22Rv1 (cell line): ENCODE measurements around the gene FAM227B.

Experiments used
- H3K27ac ChIP-seq: fragments of 450-650 bp; 2 replicates; pipeline ENCODE4 v1.5.1; 2017
- ZFX ChIP-seq: fragments of 450-650 bp; IDR thresholded peaks from 2 replicates; pipeline ENCODE4 v1.6.1; 2017; ENCODE audit warnings: antibody characterized with exemption, borderline replicate concordance
- TF ChIP-seq, protein P1 (sequence below): fragments of 450-650 bp; IDR thresholded peaks from 2 replicates; pipeline ENCODE4 v1.5.1; 2017; ENCODE audit warnings: mild to moderate bottlenecking

FAM227B gene

DNA sequence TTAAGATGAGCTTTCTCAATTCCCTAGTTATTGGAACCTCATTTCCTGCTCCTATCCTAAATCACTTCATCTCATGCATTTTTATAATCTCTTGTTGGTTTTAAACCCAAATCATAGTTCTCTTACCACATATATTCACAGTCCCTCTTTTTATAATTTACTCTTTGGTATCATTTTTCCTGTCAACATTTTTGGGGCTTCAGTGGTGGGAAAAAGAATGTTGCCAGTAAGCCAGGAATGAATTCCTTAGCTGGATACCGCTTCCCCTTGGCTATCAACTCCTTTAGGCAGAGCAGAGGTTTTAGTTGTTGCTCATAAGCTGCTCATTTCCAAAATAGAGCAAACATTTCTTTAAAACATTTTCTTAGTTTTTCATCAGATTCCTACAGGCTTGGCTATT is 338.3 kb downstream of the FAM227B start:
- no peak for TF ChIP-seq ZFX
- TF ChIP-seq, protein P1, sequence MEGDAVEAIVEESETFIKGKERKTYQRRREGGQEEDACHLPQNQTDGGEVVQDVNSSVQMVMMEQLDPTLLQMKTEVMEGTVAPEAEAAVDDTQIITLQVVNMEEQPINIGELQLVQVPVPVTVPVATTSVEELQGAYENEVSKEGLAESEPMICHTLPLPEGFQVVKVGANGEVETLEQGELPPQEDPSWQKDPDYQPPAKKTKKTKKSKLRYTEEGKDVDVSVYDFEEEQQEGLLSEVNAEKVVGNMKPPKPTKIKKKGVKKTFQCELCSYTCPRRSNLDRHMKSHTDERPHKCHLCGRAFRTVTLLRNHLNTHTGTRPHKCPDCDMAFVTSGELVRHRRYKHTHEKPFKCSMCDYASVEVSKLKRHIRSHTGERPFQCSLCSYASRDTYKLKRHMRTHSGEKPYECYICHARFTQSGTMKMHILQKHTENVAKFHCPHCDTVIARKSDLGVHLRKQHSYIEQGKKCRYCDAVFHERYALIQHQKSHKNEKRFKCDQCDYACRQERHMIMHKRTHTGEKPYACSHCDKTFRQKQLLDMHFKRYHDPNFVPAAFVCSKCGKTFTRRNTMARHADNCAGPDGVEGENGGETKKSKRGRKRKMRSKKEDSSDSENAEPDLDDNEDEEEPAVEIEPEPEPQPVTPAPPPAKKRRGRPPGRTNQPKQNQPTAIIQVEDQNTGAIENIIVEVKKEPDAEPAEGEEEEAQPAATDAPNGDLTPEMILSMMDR, result no peak
- H3K27ac ChIP-seq, result no peak overlapping the region

DNA sequence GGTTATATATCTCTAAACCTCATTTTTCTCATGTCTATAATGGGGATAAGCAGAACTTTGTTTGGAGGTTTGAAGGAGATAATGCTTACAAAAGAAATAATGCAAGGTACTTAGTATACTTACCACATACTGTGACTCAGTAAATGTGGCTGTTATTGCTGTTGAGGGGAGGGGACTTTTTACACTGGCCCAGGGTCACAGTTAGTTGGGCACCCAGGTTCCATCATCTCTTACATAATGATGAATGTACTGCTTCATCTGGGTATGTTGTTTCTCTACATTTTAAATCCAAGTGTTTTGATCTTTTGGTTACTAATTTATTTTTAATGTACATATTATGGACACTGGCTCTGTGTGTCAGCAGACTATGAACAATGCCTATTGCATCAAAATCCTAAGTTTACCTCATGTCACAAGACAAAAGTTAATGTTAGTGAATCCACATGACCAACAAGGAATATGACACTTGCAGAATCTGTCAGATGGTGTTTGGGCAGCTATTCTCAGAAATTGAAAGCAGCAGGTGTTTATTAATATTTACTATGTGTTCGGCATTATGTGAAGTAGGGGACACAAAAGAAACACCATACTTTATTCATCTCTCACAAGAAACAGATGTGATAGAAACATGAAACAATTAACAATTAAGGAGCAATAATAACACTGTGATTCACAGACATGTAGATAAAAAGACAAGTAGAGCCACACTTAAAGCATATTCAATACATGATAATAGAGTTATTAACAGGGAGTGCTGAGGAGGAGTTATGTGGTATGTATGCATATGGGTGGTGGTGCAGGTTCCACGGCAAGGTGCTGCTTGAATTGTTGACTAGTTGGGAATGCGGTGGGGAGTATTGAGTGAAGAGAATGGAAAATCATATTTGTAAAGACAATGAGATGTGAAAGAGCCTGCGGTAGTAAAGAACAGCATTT is 340.8 kb downstream of the FAM227B start:
- no peak overlapping the region for H3K27ac ChIP-seq
- TF ChIP-seq ZFX, result no peak
- TF ChIP-seq, protein P1, result no peak

DNA sequence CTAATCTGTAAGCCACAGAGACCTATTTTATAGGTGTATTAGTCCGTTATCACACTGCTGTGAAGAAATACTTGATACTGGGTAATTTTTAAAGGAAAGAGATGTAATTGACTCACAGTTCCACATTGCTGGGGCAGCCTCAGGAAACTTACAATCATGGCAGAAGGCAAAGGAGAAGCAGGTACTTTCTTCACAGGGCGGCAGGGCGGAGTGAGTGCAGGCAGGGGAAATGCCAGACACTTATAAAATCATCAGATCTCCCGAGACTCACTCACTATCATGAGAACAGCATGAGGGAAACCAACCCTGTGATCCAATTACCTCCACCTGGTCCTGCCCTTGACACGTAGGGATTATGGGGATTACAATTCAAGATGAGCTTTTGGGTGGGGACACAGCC is 341.9 kb downstream of the FAM227B start:
- TF ChIP-seq, protein P1, result no peak
- no peak for TF ChIP-seq ZFX
- H3K27ac ChIP-seq, result no peak overlapping the region
